Fibroblast of villous mesenchyme (primary cell): Measurements from ENCODE around the gene OR13C4. TPM values are rescaled to one million over a fixed set of nuclear protein-coding genes. Genes with fewer than 3 reads are reported as not detected.

ENCODE experiments used
- DNase-seq: peaks from one replicate; pipeline ENCODE4 v3.0.0-alpha.2; 2010; ENCODE audit warnings: low read depth
- H3K4me3 ChIP-seq: 2 replicates; pipeline ENCODE4 v1.5.1; 2011; ENCODE audit warnings: low read depth, mild to moderate bottlenecking, low read length
- CTCF ChIP-seq: IDR thresholded peaks from 2 replicates; pipeline ENCODE4 v1.5.1; 2012; ENCODE audit warnings: low read depth, mild to moderate bottlenecking, low read length; ENCODE audit not compliant: insufficient read depth
- total RNA-seq: library from RNA; depleted of rRNA; stranded (reverse); fragments of >200 nt; gene quantifications from 2 replicates; pipeline ENCODE4 v1.2.3, GENCODE V29; 2012

OR13C4 gene
- total RNA-seq, 1 donor = not detected

GRCh38 chr9:104503963-104504362 lies 23.0 kb downstream of the OR13C4 start, which contains the start of gene OR13F1:
Gene OR13F1, plus strand, starts transcription at chr9:104504263. Its CDS starts 0 bp downstream, at chr9:104504263.
- TF ChIP-seq CTCF = no peak
- H3K4me3 ChIP-seq = no peak within 1 kb of the TSS
- DNase-seq = no peak

- DNase-seq = no peak
- no peak for TF ChIP-seq CTCF
- H3K4me3 ChIP-seq = no peak overlapping the region
These were observed 23.6 kb downstream of the OR13C4 start for GRCh38 chr9:104503440-104503839.

GRCh38 chr9:104494808-104495207 lies 32.2 kb downstream of the OR13C4 start:
- H3K4me3 ChIP-seq = no peak overlapping the region
- DNase-seq = no peak
- no peak for TF ChIP-seq CTCF

GRCh38 chr9:104485014-104485413 lies 42.0 kb downstream of the OR13C4 start:
- TF ChIP-seq CTCF = no peak
- no peak for DNase-seq
- H3K4me3 ChIP-seq = no peak overlapping the region

- DNase-seq = no peak
- no peak overlapping the region for H3K4me3 ChIP-seq
- TF ChIP-seq CTCF = no peak
These were observed 44.0 kb downstream of the OR13C4 start for GRCh38 chr9:104482921-104483570.

Other genes starting within 250 kb of the OR13C4 start
- not detected in 2 replicates for gene OR13F1, start 22.9 kb downstream of the OR13C4 start, total RNA-seq
- not detected in 2 replicates for gene OR13C3, start 9.6 kb upstream of the OR13C4 start, total RNA-seq
- gene OR13C8, start 42.0 kb upstream of the OR13C4 start, total RNA-seq = not detected in 2 replicates
- not detected in 2 replicates for gene OR13C5, start 72.2 kb upstream of the OR13C4 start, total RNA-seq
- gene OR13C2, start 78.4 kb upstream of the OR13C4 start, total RNA-seq = not detected in 2 replicates
- gene OR13C9, start 91.0 kb upstream of the OR13C4 start, total RNA-seq = not detected in 2 replicates
- gene OR13D1, start 167.3 kb upstream of the OR13C4 start, total RNA-seq = not detected in 2 replicates
- 40.6 and 51.4 TPM in 2 replicates for gene NIPSNAP3A, start 220.5 kb upstream of the OR13C4 start, total RNA-seq
- 0.97 and 1.3 TPM in 2 replicates for gene NIPSNAP3B, start 236.9 kb upstream of the OR13C4 start, total RNA-seq